Skeletal muscle cell (primary cell): ENCODE measurements around the gene RELCH.
"Not testable (repeated sequence)": the region's sequence is repeated elsewhere in the genome, so short reads cannot be mapped to it uniquely, and the experiment has no call there.

Source experiments
- DNase-seq: peaks from one replicate; pipeline ENCODE4 v3.0.0-alpha.2; 2010; ENCODE audit warnings: low read depth
- H3K4me3 ChIP-seq: 2 replicates; pipeline ENCODE4 v1.5.1; 2011; ENCODE audit warnings: low read depth, mild to moderate bottlenecking, control low read depth, low read length, moderate library complexity

Gene RELCH

DNA sequence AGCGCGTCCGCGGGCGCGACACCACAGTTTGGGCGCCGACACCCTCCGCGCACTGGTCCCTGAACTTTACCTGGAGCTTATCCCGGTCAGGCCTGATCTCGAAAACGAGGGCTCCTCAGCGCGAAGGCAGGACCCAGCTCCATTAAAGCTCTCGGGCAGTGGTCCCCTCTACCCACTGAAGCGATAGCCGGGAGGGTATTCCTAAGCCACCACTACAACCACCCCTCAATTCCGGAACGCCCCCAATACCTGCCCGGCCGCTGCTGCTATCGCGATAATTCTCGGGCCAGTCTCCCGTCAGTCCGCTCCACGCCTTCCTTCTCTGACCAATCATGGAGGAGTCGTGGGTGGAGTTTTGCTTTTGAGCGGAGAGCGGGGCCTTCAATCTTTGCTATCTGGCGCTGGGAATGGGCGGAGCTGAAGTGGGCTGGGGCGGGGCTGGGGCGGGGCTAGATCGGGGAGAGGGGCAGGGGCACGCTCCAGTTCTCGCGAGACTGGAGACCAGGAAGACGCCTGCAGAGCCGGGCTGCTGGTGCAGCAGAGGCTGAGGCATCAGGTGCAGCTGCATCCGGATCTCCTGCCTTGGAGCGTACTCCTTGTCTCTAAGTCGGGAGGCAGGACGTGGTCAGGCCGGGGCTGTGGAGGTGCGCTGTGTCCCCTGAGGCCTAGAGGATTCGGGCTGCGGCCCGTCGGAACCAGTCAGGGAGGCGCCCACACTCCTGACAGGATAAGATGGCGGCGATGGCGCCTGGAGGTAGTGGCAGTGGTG is at the start of gene RELCH, which contains the start of gene PIGN:
TSS of gene RELCH (plus strand) at position 482 of the 769 bp plus-strand sequence. CDS start at position 733, 251 bp downstream.
TSS of gene PIGN (minus strand) at position 283 of the 769 bp plus-strand sequence. CDS start 25,703 bp downstream, outside the sequence.
- H3K4me3 ChIP-seq = peak within 1 kb of the TSS; percentile 86
- peak; percentile 96 for DNase-seq

GRCh38 chr18:62138461-62139235 is 48.4 kb upstream of the RELCH start:
- peak; percentile 1 for DNase-seq
- no peak overlapping the region for H3K4me3 ChIP-seq

DNA sequence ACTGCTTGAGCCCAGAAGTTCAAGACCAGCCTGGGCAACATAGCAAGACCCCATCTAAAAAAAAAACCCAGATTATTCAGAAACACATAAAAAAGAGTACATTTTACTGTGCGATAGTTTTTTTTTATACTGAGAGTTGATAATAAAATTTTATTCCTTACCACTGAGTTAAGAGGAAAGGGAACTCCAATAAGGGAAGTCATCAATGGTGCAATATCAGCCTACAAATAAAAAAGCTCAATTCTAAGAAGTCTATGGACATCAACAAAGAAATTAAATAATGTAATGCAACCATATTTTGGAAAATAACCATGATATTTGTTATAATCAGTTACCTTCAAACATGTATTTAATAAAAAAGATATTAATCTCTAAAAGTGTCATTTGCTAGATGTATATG is 46.8 kb upstream of the RELCH start:
- no peak overlapping the region for H3K4me3 ChIP-seq
- no peak for DNase-seq

DNA sequence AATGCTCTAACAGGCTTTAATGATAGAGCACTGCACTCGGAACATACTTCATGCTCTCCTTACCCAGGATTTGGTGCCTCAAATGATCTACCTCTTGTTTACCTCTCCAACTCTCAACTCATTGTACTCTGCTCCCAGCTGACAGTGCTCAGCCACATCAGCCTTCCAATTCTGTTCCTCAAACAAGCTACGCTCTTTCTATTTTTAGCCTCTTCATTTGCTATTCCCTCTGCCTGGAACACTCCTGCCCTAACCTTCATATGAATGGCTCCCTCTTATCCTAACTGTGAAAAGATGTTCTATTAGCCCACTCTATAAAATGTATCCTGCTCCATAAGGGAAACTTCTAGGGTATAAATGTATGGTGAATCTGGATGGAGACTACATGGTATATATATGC is 42.7 kb upstream of the RELCH start:
- no peak overlapping the region for H3K4me3 ChIP-seq

DNA sequence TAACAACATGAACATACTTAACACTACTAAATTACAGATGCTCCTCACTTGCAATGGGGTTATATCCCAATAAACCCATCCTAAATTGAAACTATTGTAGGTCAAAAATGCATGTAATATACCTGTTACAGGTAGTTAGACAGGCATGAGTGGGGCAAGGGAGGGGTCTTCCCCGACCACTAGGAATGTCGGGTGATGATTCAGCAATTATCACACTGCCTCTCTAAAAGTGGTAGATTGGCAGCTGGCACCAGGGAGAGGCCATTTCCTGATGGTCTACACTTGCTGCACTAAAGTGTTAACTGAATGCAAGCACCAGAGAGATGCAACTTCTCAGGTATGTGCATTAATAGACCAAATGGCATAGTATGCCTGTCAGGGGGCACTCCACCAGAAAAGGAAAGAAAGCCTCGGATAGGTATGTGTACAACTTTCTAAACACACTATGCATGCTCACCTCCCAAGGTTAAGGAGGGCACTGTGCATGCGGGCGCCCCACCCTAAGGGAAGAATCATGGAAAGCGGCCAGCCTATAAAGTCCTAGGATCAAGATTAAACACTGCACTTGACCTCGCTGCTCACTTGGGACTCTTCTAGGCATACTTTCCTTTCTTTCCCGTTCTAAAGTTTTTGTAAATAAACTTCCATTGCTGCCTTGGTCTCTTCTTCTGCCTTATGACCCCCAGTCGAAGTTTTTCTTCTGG is 35.8 kb upstream of the RELCH start:
- DNase-seq = no peak
- H3K4me3 ChIP-seq = no peak overlapping the region

More for the DNA sequence above, 42.7 kb upstream of the RELCH start:
- no peak for DNase-seq

DNA sequence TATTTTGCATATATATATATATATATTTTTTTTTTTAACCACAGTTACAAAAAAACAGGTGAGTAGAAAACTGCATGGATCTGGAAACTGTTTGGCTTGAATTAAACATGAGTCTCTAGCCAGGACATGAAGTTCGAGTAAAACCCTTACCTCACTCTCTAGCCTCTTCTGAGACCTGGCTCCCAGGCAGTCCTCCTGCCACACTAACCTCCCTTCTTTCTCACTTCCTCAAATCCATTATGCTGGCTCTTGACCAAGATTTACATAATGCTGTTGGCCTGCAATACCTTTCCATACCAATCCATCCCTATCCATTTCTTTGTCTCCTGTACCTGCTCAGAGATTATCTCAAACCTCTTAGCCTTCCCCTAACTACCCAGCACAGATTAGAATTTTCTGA is 34.2 kb upstream of the RELCH start:
- no peak for DNase-seq
- H3K4me3 ChIP-seq = no peak overlapping the region

GRCh38 chr18:62157843-62158242 is 29.2 kb upstream of the RELCH start:
- no peak overlapping the region for H3K4me3 ChIP-seq
- DNase-seq = no peak

GRCh38 chr18:62164310-62164709 is 22.7 kb upstream of the RELCH start:
- no peak overlapping the region for H3K4me3 ChIP-seq
- DNase-seq = no peak

GRCh38 chr18:62164855-62165487 is 22.1 kb upstream of the RELCH start:
- no peak overlapping the region for H3K4me3 ChIP-seq
- no peak for DNase-seq

- no peak overlapping the region for H3K4me3 ChIP-seq
- no peak for DNase-seq
These were observed 21.5 kb upstream of the RELCH start for GRCh38 chr18:62165583-62165982.

GRCh38 chr18:62166524-62166923 is 20.5 kb upstream of the RELCH start:
- DNase-seq, H3K4me3 ChIP-seq: not testable (repeated sequence)

DNA sequence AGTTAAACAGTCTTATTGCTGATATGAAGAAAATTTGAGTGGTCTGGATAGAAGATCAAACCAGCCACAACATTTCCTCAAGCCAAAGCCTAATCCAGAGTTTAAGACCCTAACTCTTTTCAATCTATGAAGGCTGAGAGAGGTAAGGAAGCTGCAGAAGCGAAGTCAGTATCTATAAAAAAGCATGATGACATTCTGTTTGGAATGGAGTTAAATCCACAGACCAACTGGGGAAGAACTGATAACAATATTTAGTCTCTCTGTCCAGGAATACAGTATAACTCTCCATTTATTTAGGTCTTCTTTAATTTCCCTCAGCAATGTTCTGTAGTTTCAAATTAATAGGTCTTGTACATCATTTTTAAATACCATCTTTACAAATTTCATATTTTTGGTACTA is 16.2 kb upstream of the RELCH start:
- DNase-seq = no peak

DNA sequence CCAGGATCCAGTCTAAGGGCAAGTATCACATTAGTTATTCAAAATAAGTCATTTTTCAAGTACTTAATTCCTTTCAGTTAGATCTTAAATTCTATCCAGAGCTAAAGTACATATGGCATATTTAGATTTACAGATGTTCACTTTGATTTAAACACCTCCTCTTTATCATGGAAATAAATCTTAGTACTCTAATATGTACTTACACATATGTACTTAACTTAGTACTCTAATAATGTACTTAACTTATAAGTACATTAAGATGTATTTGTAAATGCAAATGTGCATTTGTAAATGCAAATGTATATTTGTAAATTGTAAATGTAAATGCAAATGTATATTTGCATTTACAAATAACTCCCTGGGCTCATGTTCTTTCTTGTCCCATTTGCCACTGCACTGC is 14.8 kb upstream of the RELCH start:
- H3K4me3 ChIP-seq = no peak overlapping the region
- DNase-seq = no peak

More for the DNA sequence above, 16.2 kb upstream of the RELCH start:
- H3K4me3 ChIP-seq = no peak overlapping the region

GRCh38 chr18:62175521-62175920 is 11.5 kb upstream of the RELCH start:
- H3K4me3 ChIP-seq = no peak overlapping the region
- no peak for DNase-seq

- no peak for DNase-seq
- no peak overlapping the region for H3K4me3 ChIP-seq
These were observed 9.8 kb upstream of the RELCH start for GRCh38 chr18:62177271-62177670.

DNA sequence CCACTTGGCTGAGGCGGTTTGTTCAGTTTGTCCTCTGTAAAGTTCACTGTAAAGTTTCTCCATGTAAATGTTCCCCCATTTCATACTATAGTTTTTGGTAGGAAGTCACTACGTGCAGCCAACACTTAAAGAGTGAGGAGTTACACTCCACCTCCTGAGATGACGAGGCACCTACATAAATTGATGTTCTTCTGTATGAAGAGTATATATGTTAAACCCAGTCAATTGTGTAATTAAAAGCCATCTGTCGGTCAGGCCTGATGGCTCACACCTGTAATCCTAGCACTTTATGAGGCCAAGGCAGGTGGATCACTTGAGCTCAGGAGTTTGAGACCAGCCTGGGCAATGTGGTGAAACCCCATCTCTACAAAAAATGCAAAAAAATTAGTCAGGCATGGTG is 7.8 kb upstream of the RELCH start:
- no peak overlapping the region for H3K4me3 ChIP-seq
- DNase-seq = no peak

GRCh38 chr18:62182220-62182619 is 4.8 kb upstream of the RELCH start:
- no peak for DNase-seq
- no peak overlapping the region for H3K4me3 ChIP-seq

DNA sequence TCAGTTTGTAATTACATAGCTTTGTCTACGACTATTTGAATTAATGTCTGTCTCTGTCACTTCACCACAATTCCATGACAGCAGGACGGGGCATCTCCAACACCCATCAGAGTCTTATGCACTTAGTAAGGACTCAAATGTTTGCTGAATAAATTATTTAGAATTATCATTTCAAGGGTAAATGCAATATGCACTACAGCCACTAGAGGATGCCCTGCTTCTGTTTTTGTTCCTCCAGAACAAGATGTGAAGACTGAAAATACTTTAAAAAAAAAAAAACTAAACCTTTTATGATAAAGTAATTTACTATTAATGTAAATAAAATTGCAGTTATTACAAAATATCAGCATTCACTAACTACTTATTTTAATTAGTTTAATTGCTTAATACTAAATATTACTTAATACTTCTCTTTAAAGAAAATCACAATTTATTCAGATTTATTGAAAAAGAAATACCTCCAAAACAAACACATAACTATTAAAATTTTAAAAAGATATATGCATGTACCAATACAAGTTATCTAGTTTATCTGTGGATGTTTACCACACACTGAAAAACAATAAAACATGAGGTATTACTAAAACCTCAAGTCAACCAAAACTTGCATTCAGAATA is 3.4 kb upstream of the RELCH start:
- no peak for DNase-seq
- no peak overlapping the region for H3K4me3 ChIP-seq

DNA sequence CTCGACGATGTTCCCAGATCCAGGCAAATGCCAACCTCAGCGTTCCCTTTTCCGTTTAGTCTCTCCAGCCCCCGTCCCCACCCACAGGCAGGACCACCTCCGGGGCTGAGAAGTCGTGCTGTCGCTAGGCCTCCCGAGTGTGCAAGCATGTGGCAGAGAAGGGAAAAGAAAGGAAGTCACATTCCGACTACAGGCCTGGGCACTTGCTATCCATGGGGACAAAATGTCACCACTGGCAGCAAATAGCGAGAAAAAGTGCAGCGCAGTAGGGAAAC is 619 bp upstream of the RELCH start:
- DNase-seq = no peak
- peak overlapping the region; percentile 86 for H3K4me3 ChIP-seq
